Sigmoid colon (tissue), 4 donors: Measurements from ENCODE around the gene LDAF1.

Source experiments
- CTCF ChIP-seq, 4 experiments: fragments of 450-650 bp in 3 of 4; fragments of 200-600 bp in 1 of 4; IDR thresholded peaks; one replicate each; pipeline ENCODE4 v1.5.1; 2016 to 2019; ENCODE audit warnings: antibody characterized with exemption in 4 of 4, mild to moderate bottlenecking in 3 of 4, moderate library complexity in 2 of 4
- EP300 ChIP-seq, 4 donors: sonication (generic); formaldehyde crosslinking; IDR thresholded peaks; one replicate each; pipeline ENCODE4 v1.6.1; 2017; ENCODE audit warnings: antibody characterized with exemption in 4 of 4
- POLR2A ChIP-seq, 2 donors: fragments of 450-650 bp; IDR thresholded peaks; one replicate each; pipeline ENCODE4 v1.6.1; 2016; ENCODE audit warnings: antibody characterized with exemption in 2 of 2, mild to moderate bottlenecking in 2 of 2, moderate library complexity in 2 of 2
- POLR2AphosphoS5 ChIP-seq, 4 donors: sonication (generic); formaldehyde crosslinking; IDR thresholded peaks; one replicate each; pipeline ENCODE4 v1.6.1; 2017; ENCODE audit warnings: antibody characterized with exemption in 4 of 4

GRCh38 chr16:21203155-21203797 is 44.8 kb downstream of the LDAF1 start:
- TF ChIP-seq CTCF (IDR thresholded peaks at IDR 0.05): no peak
- no peak for TF ChIP-seq POLR2A (IDR thresholded peaks at IDR 0.05)
- no peak for TF ChIP-seq POLR2AphosphoS5 (IDR thresholded peaks at IDR 0.05)
- no peak for TF ChIP-seq EP300 (IDR thresholded peaks at IDR 0.05)
